ENCODE results near the gene GNMT. TPM values are rescaled to one million over a fixed set of nuclear protein-coding genes. Genes with fewer than 3 reads are reported as not detected.
A peak's percentile ranks its signal among the peaks of the same experiment; 100 is the strongest.
"Not testable (repeated sequence)": the region's sequence is repeated elsewhere in the genome, so short reads cannot be mapped to it uniquely, and the experiment has no call there.

Gene GNMT
- total and polyA plus RNA-seq, 4 donors, result 1.0 to 4.5 (median 2.2) TPM

DNA sequence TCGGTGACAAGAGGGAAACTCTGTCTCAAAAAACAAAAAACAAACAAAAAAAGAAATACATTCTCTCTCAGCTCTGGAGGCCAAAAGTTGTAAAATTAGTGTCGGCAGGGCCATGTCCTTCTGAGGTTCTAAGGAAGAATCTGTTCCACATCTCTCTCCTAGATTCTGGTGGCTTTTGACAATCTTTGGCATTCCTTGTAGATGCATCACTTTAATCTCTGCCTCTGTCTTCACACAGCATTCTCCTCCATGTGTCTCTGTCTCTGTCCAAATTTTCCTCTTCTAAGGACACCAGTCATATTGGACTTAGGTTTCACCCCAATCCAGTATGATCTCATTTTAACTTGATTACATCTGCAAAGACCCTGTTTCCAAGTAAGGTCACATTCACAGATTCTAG, 32.9 kb downstream of the GNMT start:
- TF ChIP-seq, protein P1, sequence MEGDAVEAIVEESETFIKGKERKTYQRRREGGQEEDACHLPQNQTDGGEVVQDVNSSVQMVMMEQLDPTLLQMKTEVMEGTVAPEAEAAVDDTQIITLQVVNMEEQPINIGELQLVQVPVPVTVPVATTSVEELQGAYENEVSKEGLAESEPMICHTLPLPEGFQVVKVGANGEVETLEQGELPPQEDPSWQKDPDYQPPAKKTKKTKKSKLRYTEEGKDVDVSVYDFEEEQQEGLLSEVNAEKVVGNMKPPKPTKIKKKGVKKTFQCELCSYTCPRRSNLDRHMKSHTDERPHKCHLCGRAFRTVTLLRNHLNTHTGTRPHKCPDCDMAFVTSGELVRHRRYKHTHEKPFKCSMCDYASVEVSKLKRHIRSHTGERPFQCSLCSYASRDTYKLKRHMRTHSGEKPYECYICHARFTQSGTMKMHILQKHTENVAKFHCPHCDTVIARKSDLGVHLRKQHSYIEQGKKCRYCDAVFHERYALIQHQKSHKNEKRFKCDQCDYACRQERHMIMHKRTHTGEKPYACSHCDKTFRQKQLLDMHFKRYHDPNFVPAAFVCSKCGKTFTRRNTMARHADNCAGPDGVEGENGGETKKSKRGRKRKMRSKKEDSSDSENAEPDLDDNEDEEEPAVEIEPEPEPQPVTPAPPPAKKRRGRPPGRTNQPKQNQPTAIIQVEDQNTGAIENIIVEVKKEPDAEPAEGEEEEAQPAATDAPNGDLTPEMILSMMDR (IDR thresholded peaks at IDR 0.05; ENCODE audit: control extremely low read depth, extremely low read depth), result no peak
- Histone ChIP-seq H3K9me3 (ENCODE audit: control insufficient read depth in 4 of 4, insufficient read depth in 3 of 4, low read length in 3 of 4) (no peaks in the 10 kb centered on the region), H3K27me3 (ENCODE audit: control insufficient read depth in 3 of 3, insufficient read depth in 3 of 3, low read length in 2 of 3) (no peaks in the 10 kb centered on the region), H3K4me3 (no peak overlapping the region), H3K9ac (ENCODE audit: insufficient read depth in 1 of 2, low read length in 2 of 2) (no peak overlapping the region), H3K36me3 (ENCODE audit: control insufficient read depth in 4 of 4, insufficient read depth in 4 of 4, low read length in 4 of 4) (peaks cover 3 to 28% (median 11%) of the 10 kb centered on the region in 4 donors), H3K27ac (ENCODE audit: low read depth in 1 of 2, low read length in 1 of 2) (no peak overlapping the region), H3K4me1 (ENCODE audit: control insufficient read depth in 5 of 5, insufficient read depth in 5 of 5, low read length in 5 of 5) (peaks cover 0 to under 1% (median 0%) of the 10 kb centered on the region in 5 donors)
- no peak for DNase-seq
- no peak for ATAC-seq (ENCODE audit: insufficient read depth, low FRiP score)
- WGBS, 2 donors, result 88 to 99% methylated on average over 2 of the region's 2 CpGs

- no peak for ATAC-seq (ENCODE audit: insufficient read depth, low FRiP score)
- Histone ChIP-seq H3K4me3 (no peak overlapping the region), H3K27me3 (ENCODE audit: control insufficient read depth in 3 of 3, insufficient read depth in 3 of 3, low read length in 2 of 3) (no peaks in the 10 kb centered on the region), H3K9me3 (ENCODE audit: control insufficient read depth in 4 of 4, insufficient read depth in 3 of 4, low read length in 3 of 4) (no peaks in the 10 kb centered on the region), H3K4me1 (ENCODE audit: control insufficient read depth in 5 of 5, insufficient read depth in 5 of 5, low read length in 5 of 5) (no peaks in the 10 kb centered on the region), H3K9ac (ENCODE audit: insufficient read depth in 1 of 2, low read length in 2 of 2) (no peak overlapping the region), H3K36me3 (ENCODE audit: control insufficient read depth in 4 of 4, insufficient read depth in 4 of 4, low read length in 4 of 4) (peaks cover 2 to 8% (median 3%) of the 10 kb centered on the region in 4 donors), H3K27ac (ENCODE audit: low read depth in 1 of 2, low read length in 1 of 2) (no peak overlapping the region)
- DNase-seq, result peak in 2 of 3 donors; percentile 15 to 17
- TF ChIP-seq, protein P1 (IDR thresholded peaks at IDR 0.05; ENCODE audit: control extremely low read depth, extremely low read depth), result no peak
Observed at GRCh38 chr6:42996513-42996912, 36.0 kb downstream of the GNMT start.

DNA sequence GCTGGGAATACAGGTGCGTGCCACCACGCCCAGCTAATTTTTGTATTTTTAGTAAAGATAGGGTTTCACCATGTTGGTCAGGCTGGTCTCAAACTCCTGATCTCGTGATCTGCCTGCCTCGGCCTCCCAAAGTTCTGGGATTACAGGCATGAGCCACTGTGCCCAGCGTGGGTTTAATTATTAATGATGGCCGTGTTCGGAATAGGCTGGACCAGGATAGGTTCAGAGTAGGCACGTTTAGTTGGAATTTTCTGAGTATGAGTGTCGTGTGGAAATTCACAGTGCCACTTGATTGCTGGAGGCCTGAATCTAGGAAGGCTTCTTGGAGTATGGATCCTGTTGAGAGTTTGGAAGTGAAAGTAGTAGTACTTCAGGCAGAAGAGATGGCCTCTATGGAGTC, 37.7 kb downstream of the GNMT start:
- H3K4me3 ChIP-seq; H3K9me3 ChIP-seq (ENCODE audit: control insufficient read depth in 4 of 4, insufficient read depth in 3 of 4, low read length in 3 of 4); DNase-seq; ATAC-seq (ENCODE audit: insufficient read depth, low FRiP score); H3K27me3 ChIP-seq (ENCODE audit: control insufficient read depth in 3 of 3, insufficient read depth in 3 of 3, low read length in 2 of 3); H3K27ac ChIP-seq (ENCODE audit: low read depth in 1 of 2, low read length in 1 of 2); H3K9ac ChIP-seq (ENCODE audit: insufficient read depth in 1 of 2, low read length in 2 of 2); H3K4me1 ChIP-seq (ENCODE audit: control insufficient read depth in 5 of 5, insufficient read depth in 5 of 5, low read length in 5 of 5); H3K36me3 ChIP-seq (ENCODE audit: control insufficient read depth in 4 of 4, insufficient read depth in 4 of 4, low read length in 4 of 4): not testable (repeated sequence)
- WGBS, 2 donors, result 95% methylated on average over 9 of the region's 9 CpGs

DNA sequence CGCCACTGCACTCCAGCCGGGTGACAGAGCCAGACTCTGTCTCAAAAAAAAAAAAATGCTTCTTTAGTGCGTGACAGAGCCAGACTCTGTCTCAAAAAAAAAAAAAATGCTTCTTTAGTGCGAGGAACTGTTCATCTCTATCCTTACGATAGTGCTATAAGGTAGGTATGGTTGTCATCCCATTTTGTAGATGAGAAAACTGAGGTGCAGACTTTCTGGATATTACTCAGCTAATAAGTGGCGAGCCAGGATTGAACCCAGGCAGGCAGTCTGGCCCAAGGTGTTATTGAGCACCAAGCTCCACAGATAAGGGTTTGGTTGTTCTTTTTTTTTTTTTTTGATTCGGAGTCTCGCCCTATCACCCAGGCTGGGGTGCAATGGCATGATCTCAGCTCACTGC, 41.3 kb downstream of the GNMT start:
- 92 to 97% methylated on average over 8 of the region's 8 CpGs for WGBS, 2 donors
- H3K9ac ChIP-seq (ENCODE audit: insufficient read depth in 1 of 2, low read length in 2 of 2), result no peak overlapping the region
- peaks cover 0 to 10% (median 5%) of the 10 kb centered on the region in 4 donors for H3K36me3 ChIP-seq (ENCODE audit: control insufficient read depth in 4 of 4, insufficient read depth in 4 of 4, low read length in 4 of 4)
- ATAC-seq (ENCODE audit: insufficient read depth, low FRiP score) (no peak), DNase-seq (no peak)
- H3K27me3 ChIP-seq (ENCODE audit: control insufficient read depth in 3 of 3, insufficient read depth in 3 of 3, low read length in 2 of 3), result no peaks in the 10 kb centered on the region
- TF ChIP-seq, protein P1 (IDR thresholded peaks at IDR 0.05; ENCODE audit: control extremely low read depth, extremely low read depth), result no peak
- H3K4me3 ChIP-seq, result no peak overlapping the region
- no peak overlapping the region for H3K27ac ChIP-seq (ENCODE audit: low read depth in 1 of 2, low read length in 1 of 2)
- H3K4me1 ChIP-seq (ENCODE audit: control insufficient read depth in 5 of 5, insufficient read depth in 5 of 5, low read length in 5 of 5), result no peaks in the 10 kb centered on the region
- no peaks in the 10 kb centered on the region for H3K9me3 ChIP-seq (ENCODE audit: control insufficient read depth in 4 of 4, insufficient read depth in 3 of 4, low read length in 3 of 4)
